ENCODE results near the gene MYO3B. TPM values are rescaled to one million over a fixed set of nuclear protein-coding genes. Genes with fewer than 3 reads are reported as not detected.

The MYO3B gene
- total RNA-seq, 5 donors from 2014 or later (not counting 1 experiment from before 2014, with no cell fraction given) = 0.26 to 0.28 TPM; not detected in 3

DNA sequence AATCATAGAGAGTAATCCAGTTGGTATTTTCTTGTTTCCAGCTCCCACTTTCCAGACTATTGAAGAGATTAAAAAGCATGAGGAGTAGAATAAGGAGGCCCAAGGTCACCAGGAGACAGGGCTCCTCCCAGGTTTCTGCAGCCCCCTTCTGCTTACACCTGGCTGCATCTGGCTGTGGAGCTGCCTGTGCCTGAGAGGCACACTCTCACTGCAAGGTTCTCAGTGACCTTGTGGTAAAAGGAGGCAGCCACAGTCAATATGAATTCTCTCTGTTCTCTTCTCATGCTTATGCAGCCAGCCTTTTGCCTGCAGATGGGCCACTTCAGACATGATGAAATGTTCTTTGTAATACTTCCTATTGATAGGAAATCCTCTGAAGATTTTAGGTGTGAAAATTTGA lies 233.7 kb downstream of the MYO3B start:
- peaks cover 0 to 6% of the 10 kb centered on the region in 2 experiments for H3K4me1 ChIP-seq (ENCODE audit: control insufficient read depth in 1 of 2, extremely low read depth in 1 of 2, insufficient read depth in 2 of 2, low read length in 2 of 2)
- no peak for ATAC-seq (replicated peaks in 1 of 4)
- H3K4me1 Mint-ChIP-seq = peaks cover 11 to 15% (median 15%) of the 10 kb centered on the region in 3 donors
- CTCF ChIA-PET = interaction anchor here (0.6 to 1.3 kb wide), 2 partner anchors 83 to 405 kb away, joined by 4 to 6 read pairs; partner anchors contain the start of gene GAD1 (in 1 of the 2)
- H3K27me3 ChIP-seq (replicated peaks in 1 of 2; ENCODE audit: control insufficient read depth in 2 of 2, extremely low read depth in 1 of 2, insufficient read depth in 2 of 2, low read length in 1 of 2) = peaks cover 0 to 7% of the 10 kb centered on the region in 2 experiments
- H3K9me3 ChIP-seq = no peaks in the 10 kb centered on the region
- H3K36me3 ChIP-seq (ENCODE audit: control insufficient read depth in 2 of 2, extremely low read depth in 1 of 2, insufficient read depth in 1 of 2, low read length in 1 of 2) = no peaks in the 10 kb centered on the region
- no peak overlapping the region for H3K27ac ChIP-seq (ENCODE audit: low read length)
- POLR2A ChIA-PET = no interaction called here
- no peak overlapping the region for H3K4me3 ChIP-seq (ENCODE audit: control insufficient read depth in 1 of 2, extremely low read depth in 1 of 2, low read length in 1 of 2)
- H3K9me3 Mint-ChIP-seq = no peaks in the 10 kb centered on the region
- H3K27ac Mint-ChIP-seq = no peak overlapping the region
- DNase-seq = no peak
- no peak overlapping the region for H3K4me3 Mint-ChIP-seq
- peaks cover 12 to 20% of the 10 kb centered on the region in 2 donors for H3K27me3 Mint-ChIP-seq
- H3K36me3 Mint-ChIP-seq = no peaks in the 10 kb centered on the region

DNA sequence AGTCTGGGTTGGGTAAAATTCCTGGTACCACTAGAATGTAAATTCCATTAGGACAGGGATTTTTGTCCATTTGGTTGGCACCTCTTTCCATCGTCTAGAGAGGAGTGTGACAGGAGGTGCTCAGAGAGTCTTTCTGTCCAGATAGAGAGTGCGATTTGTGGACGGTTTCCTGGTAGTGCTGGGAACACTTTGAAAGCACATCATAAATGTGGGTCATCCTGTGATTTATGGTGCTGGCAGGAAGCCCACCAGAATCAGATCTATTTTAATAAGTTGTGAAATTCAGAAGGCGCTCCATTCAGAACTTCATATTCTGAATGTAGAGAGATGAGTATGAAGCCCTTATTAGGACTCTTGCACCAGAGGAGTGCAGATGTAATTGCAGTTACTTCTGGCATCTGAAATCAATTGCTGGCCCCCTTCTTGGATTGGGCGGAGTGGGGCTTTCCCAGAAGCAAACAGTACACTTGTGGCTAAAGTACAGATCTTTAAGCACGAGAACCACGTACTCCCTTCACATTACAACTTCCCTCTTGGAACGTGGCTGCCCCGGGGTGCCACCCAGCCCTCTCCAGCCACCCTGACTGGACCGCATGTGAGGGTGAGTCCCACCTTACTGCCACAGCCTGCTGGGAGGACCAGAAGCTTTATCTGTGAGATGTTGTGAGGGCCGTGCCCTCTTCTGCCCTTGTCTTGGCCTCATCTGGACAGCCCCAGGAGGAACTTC lies 243.2 kb downstream of the MYO3B start:
- H3K4me1 Mint-ChIP-seq = no peaks in the 10 kb centered on the region
- no peak overlapping the region for H3K27ac Mint-ChIP-seq
- POLR2A ChIA-PET = no interaction called here
- H3K27ac ChIP-seq (ENCODE audit: low read length) = no peak overlapping the region
- CTCF ChIA-PET = interaction anchor here in 1 of 2 donors (1.8 kb wide), 1 partner anchor 12 kb away, joined by 5 read pairs; no protein-coding TSS in a partner anchor
- H3K36me3 ChIP-seq (ENCODE audit: control insufficient read depth in 2 of 2, extremely low read depth in 1 of 2, insufficient read depth in 1 of 2, low read length in 1 of 2) = no peaks in the 10 kb centered on the region
- no peak for DNase-seq
- H3K9me3 Mint-ChIP-seq = no peaks in the 10 kb centered on the region
- H3K4me3 ChIP-seq (ENCODE audit: control insufficient read depth in 1 of 2, extremely low read depth in 1 of 2, low read length in 1 of 2) = no peak overlapping the region
- ATAC-seq (replicated peaks in 1 of 4) = no peak
- no peaks in the 10 kb centered on the region for H3K4me1 ChIP-seq (ENCODE audit: control insufficient read depth in 1 of 2, extremely low read depth in 1 of 2, insufficient read depth in 2 of 2, low read length in 2 of 2)
- H3K9me3 ChIP-seq = no peaks in the 10 kb centered on the region
- WGBS (ENCODE audit: insufficient coverage) = 79% methylated on average over 6 of the region's 11 CpGs
- peaks cover 0 to 10% of the 10 kb centered on the region in 2 experiments for H3K27me3 ChIP-seq (replicated peaks in 1 of 2; ENCODE audit: control insufficient read depth in 2 of 2, extremely low read depth in 1 of 2, insufficient read depth in 2 of 2, low read length in 1 of 2)
- H3K36me3 Mint-ChIP-seq = no peaks in the 10 kb centered on the region
- H3K27me3 Mint-ChIP-seq = peaks cover 17 to 22% of the 10 kb centered on the region in 2 donors
- H3K4me3 Mint-ChIP-seq = no peak overlapping the region

DNA sequence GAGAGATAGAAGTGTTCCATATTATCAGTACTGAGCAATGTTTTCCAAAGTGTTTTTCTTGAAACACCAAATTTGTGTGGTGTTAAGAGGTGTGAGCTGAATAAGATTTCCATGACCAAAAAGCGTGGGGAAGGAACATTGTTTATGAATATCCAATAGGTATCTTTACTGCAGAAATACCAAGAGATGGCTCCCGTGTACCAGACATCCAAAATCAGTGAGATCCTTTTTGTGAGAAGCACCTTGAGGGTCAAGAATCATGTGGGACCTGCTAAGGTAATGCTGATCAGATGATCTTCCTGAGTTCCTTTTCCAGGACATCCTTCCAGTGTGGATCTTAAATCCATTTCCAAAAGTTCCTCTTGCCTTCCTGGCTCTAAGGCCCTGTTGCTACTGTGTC lies 246.0 kb downstream of the MYO3B start:
- Histone ChIP-seq H3K36me3 (ENCODE audit: control insufficient read depth in 2 of 2, extremely low read depth in 1 of 2, insufficient read depth in 1 of 2, low read length in 1 of 2) (no peaks in the 10 kb centered on the region), H3K27me3 (replicated peaks in 1 of 2; ENCODE audit: control insufficient read depth in 2 of 2, extremely low read depth in 1 of 2, insufficient read depth in 2 of 2, low read length in 1 of 2) (peaks cover 0 to 7% of the 10 kb centered on the region in 2 experiments), H3K9me3 (no peaks in the 10 kb centered on the region), H3K4me1 (ENCODE audit: control insufficient read depth in 1 of 2, extremely low read depth in 1 of 2, insufficient read depth in 2 of 2, low read length in 2 of 2) (no peaks in the 10 kb centered on the region), H3K4me3 (ENCODE audit: control insufficient read depth in 1 of 2, extremely low read depth in 1 of 2, low read length in 1 of 2) (no peak overlapping the region), H3K27ac (ENCODE audit: low read length) (no peak overlapping the region)
- no peak for DNase-seq
- no peaks in the 10 kb centered on the region for H3K36me3 Mint-ChIP-seq
- WGBS (ENCODE audit: insufficient coverage) = 79% methylated on average over 2 of the region's 2 CpGs
- no peak for ATAC-seq (replicated peaks in 1 of 4)
- no peak overlapping the region for H3K27ac Mint-ChIP-seq
- H3K4me3 Mint-ChIP-seq = no peak overlapping the region
- POLR2A ChIA-PET = no interaction called here
- CTCF ChIA-PET = interaction anchor here (0.5 to 2.0 kb wide), 3 partner anchors 15 to 61 kb away, joined by 3 to 9 read pairs (median 5); no protein-coding TSS in a partner anchor
- no peaks in the 10 kb centered on the region for H3K4me1 Mint-ChIP-seq
- no peaks in the 10 kb centered on the region for H3K9me3 Mint-ChIP-seq
- peaks cover 12 to 21% of the 10 kb centered on the region in 2 donors for H3K27me3 Mint-ChIP-seq

DNA sequence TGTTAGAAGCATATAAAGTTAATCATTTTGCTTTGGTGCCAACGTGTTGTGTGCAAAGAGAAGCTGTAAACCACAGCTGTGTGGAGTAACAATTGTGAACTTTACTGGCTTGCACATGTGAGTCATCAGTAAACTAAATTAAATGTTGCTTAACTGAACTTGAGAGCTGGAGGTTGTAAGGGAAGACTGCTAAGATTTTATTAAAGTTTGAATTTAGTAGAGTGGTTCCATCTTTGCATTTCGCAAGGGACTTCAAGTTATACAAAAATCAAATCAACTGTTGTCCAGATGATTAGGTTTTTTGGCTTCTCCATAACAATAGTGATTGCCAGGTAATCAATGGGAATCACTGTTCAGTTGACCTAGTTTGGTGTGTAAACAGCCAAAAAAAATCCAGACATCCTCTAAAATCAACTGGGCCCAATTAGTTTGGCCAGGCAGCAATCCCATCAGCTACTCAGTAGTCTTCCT lies 247.4 kb downstream of the MYO3B start:
- Mint-ChIP-seq H3K4me1 (no peaks in the 10 kb centered on the region), H3K27me3 (peaks cover 12 to 21% of the 10 kb centered on the region in 2 donors), H3K36me3 (no peaks in the 10 kb centered on the region), H3K4me3 (no peak overlapping the region), H3K9me3 (no peaks in the 10 kb centered on the region), H3K27ac (no peak overlapping the region)
- DNase-seq (no peak), ATAC-seq (replicated peaks in 1 of 4) (no peak)
- Histone ChIP-seq H3K9me3 (no peaks in the 10 kb centered on the region), H3K4me1 (ENCODE audit: control insufficient read depth in 1 of 2, extremely low read depth in 1 of 2, insufficient read depth in 2 of 2, low read length in 2 of 2) (no peaks in the 10 kb centered on the region), H3K27me3 (replicated peaks in 1 of 2; ENCODE audit: control insufficient read depth in 2 of 2, extremely low read depth in 1 of 2, insufficient read depth in 2 of 2, low read length in 1 of 2) (peaks cover 0 to 7% of the 10 kb centered on the region in 2 experiments), H3K4me3 (ENCODE audit: control insufficient read depth in 1 of 2, extremely low read depth in 1 of 2, low read length in 1 of 2) (no peak overlapping the region), H3K27ac (ENCODE audit: low read length) (no peak overlapping the region), H3K36me3 (ENCODE audit: control insufficient read depth in 2 of 2, extremely low read depth in 1 of 2, insufficient read depth in 1 of 2, low read length in 1 of 2) (no peaks in the 10 kb centered on the region)
- ChIA-PET POLR2A (no interaction called here), CTCF (interaction anchor here in 1 of 2 donors (2.0 kb wide), 1 partner anchor 16 kb away, joined by 9 read pairs; no protein-coding TSS in a partner anchor)
- WGBS (ENCODE audit: insufficient coverage) = 33% methylated on average over 1 of the region's 2 CpGs

DNA sequence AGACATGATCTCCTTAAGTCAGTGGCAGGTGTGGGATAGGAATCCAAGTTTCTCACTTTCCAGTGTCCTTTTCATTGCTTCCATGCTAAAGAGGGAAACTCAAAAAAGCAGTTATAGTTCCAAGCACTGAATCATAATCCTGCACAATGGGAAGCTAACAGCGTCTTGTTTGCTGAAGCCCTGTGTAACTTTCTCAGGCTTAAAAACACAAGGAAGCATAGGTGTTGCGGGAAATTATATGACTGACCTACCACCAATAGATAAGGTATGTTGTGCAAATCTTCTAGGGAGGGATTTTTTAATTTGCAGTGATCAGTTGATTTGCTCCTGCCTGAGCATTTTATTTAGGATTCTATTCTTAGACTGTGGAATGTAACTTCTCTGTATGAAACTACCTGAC lies 250.9 kb downstream of the MYO3B start:
- Histone ChIP-seq H3K4me1 (ENCODE audit: control insufficient read depth in 1 of 2, extremely low read depth in 1 of 2, insufficient read depth in 2 of 2, low read length in 2 of 2) (no peaks in the 10 kb centered on the region), H3K9me3 (no peaks in the 10 kb centered on the region), H3K36me3 (ENCODE audit: control insufficient read depth in 2 of 2, extremely low read depth in 1 of 2, insufficient read depth in 1 of 2, low read length in 1 of 2) (no peaks in the 10 kb centered on the region), H3K27me3 (replicated peaks in 1 of 2; ENCODE audit: control insufficient read depth in 2 of 2, extremely low read depth in 1 of 2, insufficient read depth in 2 of 2, low read length in 1 of 2) (peaks cover 0 to 4% of the 10 kb centered on the region in 2 experiments), H3K27ac (ENCODE audit: low read length) (no peak overlapping the region), H3K4me3 (ENCODE audit: control insufficient read depth in 1 of 2, extremely low read depth in 1 of 2, low read length in 1 of 2) (no peak overlapping the region)
- DNase-seq (no peak), ATAC-seq (replicated peaks in 1 of 4) (no peak)
- no peaks in the 10 kb centered on the region for H3K4me1 Mint-ChIP-seq
- ChIA-PET POLR2A (no interaction called here), CTCF (interaction anchor here (0.5 to 1.8 kb wide), 4 partner anchors 9 to 396 kb away, joined by 4 read pairs; no protein-coding TSS in a partner anchor)
- no peak overlapping the region for H3K27ac Mint-ChIP-seq
- no peaks in the 10 kb centered on the region for H3K9me3 Mint-ChIP-seq
- H3K36me3 Mint-ChIP-seq = no peaks in the 10 kb centered on the region
- WGBS (ENCODE audit: insufficient coverage) = no CpG with 5 or more reads among the region's 2 CpGs
- peaks cover 1 to 5% of the 10 kb centered on the region in 2 donors for H3K27me3 Mint-ChIP-seq
- no peak overlapping the region for H3K4me3 Mint-ChIP-seq

DNA sequence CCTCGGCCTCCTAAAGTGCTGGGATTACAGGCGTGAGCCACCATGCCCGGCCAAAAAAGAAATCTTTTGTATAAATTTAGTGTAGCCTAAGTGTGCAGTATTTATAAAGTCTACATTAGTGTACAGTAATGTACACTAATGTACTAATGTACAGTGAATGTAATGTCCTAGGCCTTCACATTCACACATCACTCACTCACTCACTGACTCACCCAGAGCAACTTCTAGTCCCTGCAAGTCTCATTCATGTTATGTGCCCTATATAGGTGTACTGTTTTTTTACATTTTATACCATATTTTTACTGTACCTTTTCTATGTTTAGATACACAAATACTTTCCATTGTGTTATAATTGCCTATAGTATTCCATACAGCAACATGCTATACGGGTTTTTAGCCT lies 254.9 kb downstream of the MYO3B start:
- DNase-seq (no peak), ATAC-seq (replicated peaks in 1 of 4) (no peak)
- no peaks in the 10 kb centered on the region for H3K27me3 ChIP-seq (replicated peaks in 1 of 2; ENCODE audit: control insufficient read depth in 2 of 2, extremely low read depth in 1 of 2, insufficient read depth in 2 of 2, low read length in 1 of 2)
- Mint-ChIP-seq H3K4me3 (no peak overlapping the region), H3K4me1 (peaks cover 28 to 35% (median 30%) of the 10 kb centered on the region in 3 donors), H3K36me3 (no peaks in the 10 kb centered on the region), H3K27ac (no peak overlapping the region), H3K27me3 (peaks cover 3% of the 10 kb centered on the region in 2 donors), H3K9me3 (no peaks in the 10 kb centered on the region)
- WGBS (ENCODE audit: insufficient coverage) = no CpG with 5 or more reads among the region's 4 CpGs
- no peaks in the 10 kb centered on the region for H3K36me3 ChIP-seq (ENCODE audit: control insufficient read depth in 2 of 2, extremely low read depth in 1 of 2, insufficient read depth in 1 of 2, low read length in 1 of 2)
- CTCF ChIA-PET = no interaction called here
- H3K27ac ChIP-seq (ENCODE audit: low read length) = no peak overlapping the region
- peaks cover 23 to 27% of the 10 kb centered on the region in 2 experiments for H3K4me1 ChIP-seq (ENCODE audit: control insufficient read depth in 1 of 2, extremely low read depth in 1 of 2, insufficient read depth in 2 of 2, low read length in 2 of 2)
- no peak overlapping the region for H3K4me3 ChIP-seq (ENCODE audit: control insufficient read depth in 1 of 2, extremely low read depth in 1 of 2, low read length in 1 of 2)
- POLR2A ChIA-PET = no interaction called here
- H3K9me3 ChIP-seq = no peaks in the 10 kb centered on the region
